ENCODE results near the gene NPAS1. TPM values are rescaled to one million over a fixed set of nuclear protein-coding genes. Genes with fewer than 3 reads are reported as not detected.

Gene NPAS1
- total RNA-seq, 1 experiment from 2014 or later, result 2.8 TPM

DNA sequence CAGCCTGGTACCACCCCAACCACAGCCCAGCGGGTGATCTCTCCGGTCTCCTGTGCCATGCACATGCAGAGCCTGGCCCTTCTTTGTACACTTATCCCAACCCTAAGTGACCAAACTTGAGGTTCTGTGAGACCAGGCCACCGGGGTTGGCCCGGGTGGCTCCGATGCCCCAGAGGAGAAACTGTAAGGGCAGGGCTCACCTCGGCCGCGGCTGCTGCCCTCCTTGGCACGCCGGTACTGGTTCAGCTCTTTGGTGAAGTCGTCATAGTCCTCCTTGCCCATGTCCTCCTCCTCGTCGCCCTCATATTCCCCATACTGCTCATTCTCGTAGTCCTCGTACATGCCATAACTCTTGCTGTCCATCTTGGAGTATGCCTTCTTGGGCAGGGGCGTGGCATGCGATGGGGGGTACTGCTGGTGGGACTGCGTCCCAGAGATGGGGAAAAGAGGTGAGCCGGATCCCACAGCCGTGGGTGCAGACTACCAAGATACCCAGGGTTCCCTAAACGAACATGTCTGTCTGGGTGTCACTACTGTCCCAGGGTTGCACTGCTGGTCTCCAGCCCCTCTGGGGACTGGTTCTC lies 70.2 kb downstream of the NPAS1 start:
- H3K4me3 Mint-ChIP-seq (ENCODE audit: unreplicated experiment), result no peak overlapping the region
- intact Hi-C loops (cut with micrococcal nuclease; ENCODE audit: unreplicated experiment), result no loop called here
- Histone ChIP-seq H3K9me3 (no peaks in the 10 kb centered on the region), H3K27me3 (replicated peaks; ENCODE audit: control insufficient read depth, insufficient read depth, low read length) (no peaks in the 10 kb centered on the region), H3K4me1 (peaks cover 24% of the 10 kb centered on the region), H3K36me3 (ENCODE audit: control insufficient read depth, insufficient read depth, low read length) (peaks cover 6% of the 10 kb centered on the region), H3K4me3 (ENCODE audit: low read depth, low read length) (no peak overlapping the region)
- no peak for DNase-seq
- TF ChIP-seq, protein P1, sequence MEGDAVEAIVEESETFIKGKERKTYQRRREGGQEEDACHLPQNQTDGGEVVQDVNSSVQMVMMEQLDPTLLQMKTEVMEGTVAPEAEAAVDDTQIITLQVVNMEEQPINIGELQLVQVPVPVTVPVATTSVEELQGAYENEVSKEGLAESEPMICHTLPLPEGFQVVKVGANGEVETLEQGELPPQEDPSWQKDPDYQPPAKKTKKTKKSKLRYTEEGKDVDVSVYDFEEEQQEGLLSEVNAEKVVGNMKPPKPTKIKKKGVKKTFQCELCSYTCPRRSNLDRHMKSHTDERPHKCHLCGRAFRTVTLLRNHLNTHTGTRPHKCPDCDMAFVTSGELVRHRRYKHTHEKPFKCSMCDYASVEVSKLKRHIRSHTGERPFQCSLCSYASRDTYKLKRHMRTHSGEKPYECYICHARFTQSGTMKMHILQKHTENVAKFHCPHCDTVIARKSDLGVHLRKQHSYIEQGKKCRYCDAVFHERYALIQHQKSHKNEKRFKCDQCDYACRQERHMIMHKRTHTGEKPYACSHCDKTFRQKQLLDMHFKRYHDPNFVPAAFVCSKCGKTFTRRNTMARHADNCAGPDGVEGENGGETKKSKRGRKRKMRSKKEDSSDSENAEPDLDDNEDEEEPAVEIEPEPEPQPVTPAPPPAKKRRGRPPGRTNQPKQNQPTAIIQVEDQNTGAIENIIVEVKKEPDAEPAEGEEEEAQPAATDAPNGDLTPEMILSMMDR (IDR thresholded peaks at IDR 0.05; ENCODE audit: insufficient read depth in 1 of 2, low read depth in 1 of 2, low read length in 1 of 2, severe bottlenecking in 1 of 2, unreplicated experiment in 1 of 2), result no peak
- H3K27me3 Mint-ChIP-seq (ENCODE audit: insufficient read depth, unreplicated experiment), result no peaks in the 10 kb centered on the region
- no peak overlapping the region for H3K27ac Mint-ChIP-seq (ENCODE audit: unreplicated experiment)
- H3K4me1 Mint-ChIP-seq (ENCODE audit: low read depth, unreplicated experiment), result peaks cover 15% of the 10 kb centered on the region
- ChIA-PET CTCF (no interaction called here), POLR2A (no interaction called here)
- H3K36me3 Mint-ChIP-seq (ENCODE audit: insufficient read depth, unreplicated experiment), result peaks cover 89% of the 10 kb centered on the region
- no TSS peak for BruUV-seq (replicated peaks)
- no peaks in the 10 kb centered on the region for H3K9me3 Mint-ChIP-seq (ENCODE audit: unreplicated experiment)

DNA sequence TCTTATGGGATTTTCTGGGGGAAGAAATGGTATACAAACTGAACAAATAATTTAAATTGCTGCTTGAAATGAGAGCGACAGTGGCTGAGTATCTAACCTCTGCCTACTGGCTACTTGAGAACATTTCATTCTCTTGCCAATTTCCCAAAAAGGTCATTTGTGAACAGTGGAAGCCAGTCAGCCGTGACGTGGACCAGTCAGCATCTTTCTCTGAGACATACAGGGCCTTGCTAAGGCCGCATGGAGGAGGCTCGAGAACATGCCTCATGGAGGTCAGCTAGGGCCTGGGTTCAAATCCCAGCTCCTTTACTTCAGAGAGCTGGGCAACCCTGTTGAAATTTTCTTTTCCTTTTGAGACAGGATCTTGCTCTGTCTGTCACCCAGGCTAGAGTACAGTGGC lies 73.6 kb downstream of the NPAS1 start:
- TF ChIP-seq, protein P1 (IDR thresholded peaks at IDR 0.05; ENCODE audit: insufficient read depth in 1 of 2, low read depth in 1 of 2, low read length in 1 of 2, severe bottlenecking in 1 of 2, unreplicated experiment in 1 of 2), result no peak
- DNase-seq, result no peak
- Histone ChIP-seq H3K36me3 (ENCODE audit: control insufficient read depth, insufficient read depth, low read length) (peaks cover 2% of the 10 kb centered on the region), H3K9me3 (no peaks in the 10 kb centered on the region), H3K4me1 (peaks cover 58% of the 10 kb centered on the region), H3K4me3 (ENCODE audit: low read depth, low read length) (no peak overlapping the region), H3K27me3 (replicated peaks; ENCODE audit: control insufficient read depth, insufficient read depth, low read length) (no peaks in the 10 kb centered on the region)
- intact Hi-C loops (cut with micrococcal nuclease; ENCODE audit: unreplicated experiment), result no loop called here
- ChIA-PET POLR2A (no interaction called here), CTCF (no interaction called here)
- Mint-ChIP-seq H3K27ac (ENCODE audit: unreplicated experiment) (no peak overlapping the region), H3K4me3 (ENCODE audit: unreplicated experiment) (no peak overlapping the region), H3K4me1 (ENCODE audit: low read depth, unreplicated experiment) (peaks cover 39% of the 10 kb centered on the region), H3K36me3 (ENCODE audit: insufficient read depth, unreplicated experiment) (peaks cover 75% of the 10 kb centered on the region), H3K9me3 (ENCODE audit: unreplicated experiment) (no peaks in the 10 kb centered on the region), H3K27me3 (ENCODE audit: insufficient read depth, unreplicated experiment) (no peaks in the 10 kb centered on the region)
- BruUV-seq (replicated peaks), result no TSS peak

DNA sequence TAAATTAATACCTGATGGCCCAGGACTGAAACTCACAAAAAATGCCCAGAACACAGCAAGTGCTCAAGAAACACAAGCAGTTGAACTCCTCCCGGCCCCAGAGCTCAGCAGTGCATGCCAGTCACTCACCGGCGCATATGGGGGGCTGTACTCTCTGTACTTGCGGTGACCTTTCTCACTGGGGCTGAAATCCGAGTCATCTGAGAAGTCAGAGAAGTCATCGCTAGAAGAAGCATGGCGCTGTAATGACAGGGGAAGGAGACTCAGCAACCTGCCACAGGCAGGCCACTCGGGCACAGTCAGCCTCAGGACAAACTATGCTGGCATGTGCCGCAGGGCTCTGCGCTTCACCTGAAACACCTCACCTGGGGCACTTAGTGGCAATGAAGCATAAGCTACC lies 74.2 kb downstream of the NPAS1 start:
- CTCF ChIA-PET, result interaction anchor here (3.3 kb wide), 1 partner anchor 14 kb away, joined by 20 read pairs; no protein-coding TSS in a partner anchor
- H3K27me3 ChIP-seq (replicated peaks; ENCODE audit: control insufficient read depth, insufficient read depth, low read length), result no peaks in the 10 kb centered on the region
- no peak overlapping the region for H3K4me3 ChIP-seq (ENCODE audit: low read depth, low read length)
- POLR2A ChIA-PET, result no interaction called here
- H3K9me3 ChIP-seq, result no peaks in the 10 kb centered on the region
- Mint-ChIP-seq H3K27me3 (ENCODE audit: insufficient read depth, unreplicated experiment) (no peaks in the 10 kb centered on the region), H3K36me3 (ENCODE audit: insufficient read depth, unreplicated experiment) (peaks cover 77% of the 10 kb centered on the region), H3K4me1 (ENCODE audit: low read depth, unreplicated experiment) (peaks cover 45% of the 10 kb centered on the region), H3K4me3 (ENCODE audit: unreplicated experiment) (no peak overlapping the region), H3K27ac (ENCODE audit: unreplicated experiment) (peak overlapping the region; percentile 100), H3K9me3 (ENCODE audit: unreplicated experiment) (no peaks in the 10 kb centered on the region)
- TSS peak; percentile 11 for BruUV-seq (replicated peaks)
- intact Hi-C loops (cut with micrococcal nuclease; ENCODE audit: unreplicated experiment), result no loop called here
- peaks cover 64% of the 10 kb centered on the region for H3K4me1 ChIP-seq
- DNase-seq, result no peak
- TF ChIP-seq, protein P1 (IDR thresholded peaks at IDR 0.05; ENCODE audit: insufficient read depth in 1 of 2, low read depth in 1 of 2, low read length in 1 of 2, severe bottlenecking in 1 of 2, unreplicated experiment in 1 of 2), result no peak
- H3K36me3 ChIP-seq (ENCODE audit: control insufficient read depth, insufficient read depth, low read length), result peaks cover 2% of the 10 kb centered on the region
